Measurements from ENCODE around the gene SLC34A3. TPM values are rescaled to one million over a fixed set of nuclear protein-coding genes. Genes with fewer than 3 reads are reported as not detected.

The SLC34A3 gene
- total RNA-seq, 1 experiment from 2014 or later = 0.26 TPM

GRCh38 chr9:137218212-137218753 is 12.4 kb upstream of the SLC34A3 start:
- CTCF ChIA-PET = interaction anchor here (0.6 to 1.4 kb wide), 6 partner anchors 10 to 270 kb away, joined by 3 to 6 read pairs (median 4); no protein-coding TSS in a partner anchor
- H3K27ac Mint-ChIP-seq (ENCODE audit: unreplicated experiment) = peak overlapping the region; percentile 63
- no peak for TF ChIP-seq CTCF (IDR thresholded peaks at IDR 0.05; ENCODE audit: unreplicated experiment)
- H3K4me1 Mint-ChIP-seq (ENCODE audit: low read depth, unreplicated experiment) = no peaks in the 10 kb centered on the region
- no peaks in the 10 kb centered on the region for H3K27me3 Mint-ChIP-seq (ENCODE audit: unreplicated experiment)
- peaks cover 42% of the 10 kb centered on the region for H3K36me3 Mint-ChIP-seq (ENCODE audit: insufficient read depth, unreplicated experiment)
- intact Hi-C loops (cut with micrococcal nuclease; ENCODE audit: unreplicated experiment) = no loop called here
- peak overlapping the region; percentile 63 for H3K4me3 Mint-ChIP-seq (ENCODE audit: low read depth, unreplicated experiment)
- H3K9me3 Mint-ChIP-seq (ENCODE audit: low read depth, unreplicated experiment) = no peaks in the 10 kb centered on the region
- BruUV-seq (replicated peaks) = no TSS peak
- DNase-seq = no peak

- no peaks in the 10 kb centered on the region for H3K27me3 Mint-ChIP-seq (ENCODE audit: unreplicated experiment)
- no peaks in the 10 kb centered on the region for H3K4me1 Mint-ChIP-seq (ENCODE audit: low read depth, unreplicated experiment)
- CTCF ChIA-PET = interaction anchor here (0.6 to 1.4 kb wide), 9 partner anchors 9 to 430 kb away, joined by 3 to 14 read pairs (median 4); no protein-coding TSS in a partner anchor
- H3K27ac Mint-ChIP-seq (ENCODE audit: unreplicated experiment) = peak overlapping the region; percentile 63
- BruUV-seq (replicated peaks) = no TSS peak
- DNase-seq = peak; percentile 70
- H3K4me3 Mint-ChIP-seq (ENCODE audit: low read depth, unreplicated experiment) = peak overlapping the region; percentile 36
- H3K36me3 Mint-ChIP-seq (ENCODE audit: insufficient read depth, unreplicated experiment) = peaks cover 48% of the 10 kb centered on the region
- intact Hi-C loops (cut with micrococcal nuclease; ENCODE audit: unreplicated experiment) = no loop called here
- TF ChIP-seq CTCF (IDR thresholded peaks at IDR 0.05; ENCODE audit: unreplicated experiment) = no peak
- H3K9me3 Mint-ChIP-seq (ENCODE audit: low read depth, unreplicated experiment) = no peaks in the 10 kb centered on the region
Measured at GRCh38 chr9:137218754-137219271, 11.9 kb upstream of the SLC34A3 start.

GRCh38 chr9:137219757-137220316 is 10.9 kb upstream of the SLC34A3 start:
- no peak for DNase-seq
- no peaks in the 10 kb centered on the region for H3K4me1 Mint-ChIP-seq (ENCODE audit: low read depth, unreplicated experiment)
- no peaks in the 10 kb centered on the region for H3K9me3 Mint-ChIP-seq (ENCODE audit: low read depth, unreplicated experiment)
- no peaks in the 10 kb centered on the region for H3K27me3 Mint-ChIP-seq (ENCODE audit: unreplicated experiment)
- intact Hi-C loops (cut with micrococcal nuclease; ENCODE audit: unreplicated experiment) = no loop called here
- no peak overlapping the region for H3K27ac Mint-ChIP-seq (ENCODE audit: unreplicated experiment)
- no peak overlapping the region for H3K4me3 Mint-ChIP-seq (ENCODE audit: low read depth, unreplicated experiment)
- TF ChIP-seq CTCF (IDR thresholded peaks at IDR 0.05; ENCODE audit: unreplicated experiment) = no peak
- BruUV-seq (replicated peaks) = no TSS peak
- CTCF ChIA-PET = interaction anchor here (0.5 to 1.4 kb wide), 3 partner anchors 12 to 90 kb away, joined by 3 read pairs; no protein-coding TSS in a partner anchor
- peaks cover 48% of the 10 kb centered on the region for H3K36me3 Mint-ChIP-seq (ENCODE audit: insufficient read depth, unreplicated experiment)

GRCh38 chr9:137220317-137221094 is 10.2 kb upstream of the SLC34A3 start:
- no peak for TF ChIP-seq CTCF (IDR thresholded peaks at IDR 0.05; ENCODE audit: unreplicated experiment)
- Mint-ChIP-seq H3K4me3 (ENCODE audit: low read depth, unreplicated experiment) (no peak overlapping the region), H3K4me1 (ENCODE audit: low read depth, unreplicated experiment) (no peaks in the 10 kb centered on the region), H3K27me3 (ENCODE audit: unreplicated experiment) (no peaks in the 10 kb centered on the region), H3K27ac (ENCODE audit: unreplicated experiment) (no peak overlapping the region), H3K9me3 (ENCODE audit: low read depth, unreplicated experiment) (no peaks in the 10 kb centered on the region), H3K36me3 (ENCODE audit: insufficient read depth, unreplicated experiment) (peaks cover 48% of the 10 kb centered on the region)
- BruUV-seq (replicated peaks) = no TSS peak
- intact Hi-C loops (cut with micrococcal nuclease; ENCODE audit: unreplicated experiment) = no loop called here
- CTCF ChIA-PET = interaction anchor here (0.5 kb wide), 1 partner anchor 84 kb away, joined by 3 read pairs; no protein-coding TSS in a partner anchor
- no peak for DNase-seq
